HG03066 (cell line): Measurements from ENCODE around the gene IFNK.
A peak's percentile ranks its signal among the peaks of the same experiment; 100 is the strongest.

Experiments
- ATAC-seq: cut with Tn5 transposase; IDR thresholded peaks from one replicate; pipeline ENCODE4 v1.9.1; 2021; ENCODE audit warnings: low read depth; ENCODE audit not compliant: unreplicated experiment

The IFNK gene

GRCh38 chr9:27510780-27511179, 13.3 kb upstream of the IFNK start:
- ATAC-seq = no peak

GRCh38 chr9:27511771-27512170, 12.3 kb upstream of the IFNK start:
- ATAC-seq = no peak

- no peak for ATAC-seq
These were observed 9.5 kb upstream of the IFNK start for GRCh38 chr9:27514551-27514950.

- ATAC-seq = no peak
These were observed 6.1 kb upstream of the IFNK start for GRCh38 chr9:27518006-27518405.

GRCh38 chr9:27518809-27519208, 5.3 kb upstream of the IFNK start:
- ATAC-seq = no peak

- ATAC-seq = no peak
These were observed 4.3 kb upstream of the IFNK start for GRCh38 chr9:27519466-27520465.

- ATAC-seq = no peak
These were observed 3.1 kb upstream of the IFNK start for GRCh38 chr9:27520986-27521385.

- no peak for ATAC-seq
These were observed 949 bp upstream of the IFNK start for GRCh38 chr9:27523141-27523540.

- no peak for ATAC-seq
These were observed 3.6 kb downstream of the IFNK start for GRCh38 chr9:27527702-27528075.

GRCh38 chr9:27528076-27528885, 4.2 kb downstream of the IFNK start:
- ATAC-seq = peak; percentile 47

- peak; percentile 50 for ATAC-seq
These were observed 4.8 kb downstream of the IFNK start for GRCh38 chr9:27528886-27529315.

- ATAC-seq = peak; percentile 52
These were observed 5.5 kb downstream of the IFNK start, which contains the start of gene MOB3B for GRCh38 chr9:27529316-27530278. TSS of gene MOB3B (minus strand) at chr9:27529814. CDS start at chr9:27455550, 74,264 bp downstream.

GRCh38 chr9:27530915-27531755, 7.0 kb downstream of the IFNK start:
- no peak for ATAC-seq

GRCh38 chr9:27532046-27532445, 8.0 kb downstream of the IFNK start:
- ATAC-seq = no peak

GRCh38 chr9:27533311-27533710, 9.2 kb downstream of the IFNK start:
- no peak for ATAC-seq

- no peak for ATAC-seq
These were observed 10.0 kb downstream of the IFNK start for GRCh38 chr9:27534131-27534530.

- no peak for ATAC-seq
These were observed 10.6 kb downstream of the IFNK start for GRCh38 chr9:27534658-27535209.

GRCh38 chr9:27535701-27536118, 11.6 kb downstream of the IFNK start:
- ATAC-seq = no peak

GRCh38 chr9:27536168-27536567, 12.1 kb downstream of the IFNK start:
- ATAC-seq = no peak
